ENCODE data around the gene SGMS1.

The SGMS1 gene

GRCh38 chr10:50526185-50526584 lies 97.6 kb downstream of the SGMS1 start:
- no peak overlapping the region for H3K4me3 ChIP-seq (replicated peaks in 1 of 2; ENCODE audit: low read depth in 2 of 2, low read length in 2 of 2)
- no peak for DNase-seq (ENCODE audit: low read depth in 2 of 2)
- no peak for TF ChIP-seq CTCF (IDR thresholded peaks at IDR 0.05; ENCODE audit: low read depth, low read length)

- no peak for TF ChIP-seq CTCF (IDR thresholded peaks at IDR 0.05; ENCODE audit: low read depth, low read length)
- no peak overlapping the region for H3K4me3 ChIP-seq (replicated peaks in 1 of 2; ENCODE audit: low read depth in 2 of 2, low read length in 2 of 2)
- no peak for DNase-seq (ENCODE audit: low read depth in 2 of 2)
Observed at GRCh38 chr10:50523357-50523756, 100.4 kb downstream of the SGMS1 start.

- TF ChIP-seq CTCF (IDR thresholded peaks at IDR 0.05; ENCODE audit: low read depth, low read length): no peak
- no peak for DNase-seq (ENCODE audit: low read depth in 2 of 2)
- H3K4me3 ChIP-seq (replicated peaks in 1 of 2; ENCODE audit: low read depth in 2 of 2, low read length in 2 of 2): no peak overlapping the region
Observed at GRCh38 chr10:50522908-50523307, 100.8 kb downstream of the SGMS1 start.

- TF ChIP-seq CTCF (IDR thresholded peaks at IDR 0.05; ENCODE audit: low read depth, low read length): no peak
- no peak overlapping the region for H3K4me3 ChIP-seq (replicated peaks in 1 of 2; ENCODE audit: low read depth in 2 of 2, low read length in 2 of 2)
- no peak for DNase-seq (ENCODE audit: low read depth in 2 of 2)
Observed at GRCh38 chr10:50520115-50520514, 103.6 kb downstream of the SGMS1 start.

- no peak for DNase-seq (ENCODE audit: low read depth in 2 of 2)
- H3K4me3 ChIP-seq (replicated peaks in 1 of 2; ENCODE audit: low read depth in 2 of 2, low read length in 2 of 2): no peak overlapping the region
- TF ChIP-seq CTCF (IDR thresholded peaks at IDR 0.05; ENCODE audit: low read depth, low read length): no peak
Observed at GRCh38 chr10:50517626-50518025, 106.1 kb downstream of the SGMS1 start.

GRCh38 chr10:50516171-50516570 lies 107.6 kb downstream of the SGMS1 start:
- TF ChIP-seq CTCF (IDR thresholded peaks at IDR 0.05; ENCODE audit: low read depth, low read length): no peak
- H3K4me3 ChIP-seq (replicated peaks in 1 of 2; ENCODE audit: low read depth in 2 of 2, low read length in 2 of 2): no peak overlapping the region
- no peak for DNase-seq (ENCODE audit: low read depth in 2 of 2)

GRCh38 chr10:50515420-50515819 lies 108.3 kb downstream of the SGMS1 start:
- H3K4me3 ChIP-seq (replicated peaks in 1 of 2; ENCODE audit: low read depth in 2 of 2, low read length in 2 of 2): no peak overlapping the region
- no peak for DNase-seq (ENCODE audit: low read depth in 2 of 2)
- TF ChIP-seq CTCF (IDR thresholded peaks at IDR 0.05; ENCODE audit: low read depth, low read length): no peak
